Measurements from ENCODE around the gene PXDN.

Gene PXDN, protein sequence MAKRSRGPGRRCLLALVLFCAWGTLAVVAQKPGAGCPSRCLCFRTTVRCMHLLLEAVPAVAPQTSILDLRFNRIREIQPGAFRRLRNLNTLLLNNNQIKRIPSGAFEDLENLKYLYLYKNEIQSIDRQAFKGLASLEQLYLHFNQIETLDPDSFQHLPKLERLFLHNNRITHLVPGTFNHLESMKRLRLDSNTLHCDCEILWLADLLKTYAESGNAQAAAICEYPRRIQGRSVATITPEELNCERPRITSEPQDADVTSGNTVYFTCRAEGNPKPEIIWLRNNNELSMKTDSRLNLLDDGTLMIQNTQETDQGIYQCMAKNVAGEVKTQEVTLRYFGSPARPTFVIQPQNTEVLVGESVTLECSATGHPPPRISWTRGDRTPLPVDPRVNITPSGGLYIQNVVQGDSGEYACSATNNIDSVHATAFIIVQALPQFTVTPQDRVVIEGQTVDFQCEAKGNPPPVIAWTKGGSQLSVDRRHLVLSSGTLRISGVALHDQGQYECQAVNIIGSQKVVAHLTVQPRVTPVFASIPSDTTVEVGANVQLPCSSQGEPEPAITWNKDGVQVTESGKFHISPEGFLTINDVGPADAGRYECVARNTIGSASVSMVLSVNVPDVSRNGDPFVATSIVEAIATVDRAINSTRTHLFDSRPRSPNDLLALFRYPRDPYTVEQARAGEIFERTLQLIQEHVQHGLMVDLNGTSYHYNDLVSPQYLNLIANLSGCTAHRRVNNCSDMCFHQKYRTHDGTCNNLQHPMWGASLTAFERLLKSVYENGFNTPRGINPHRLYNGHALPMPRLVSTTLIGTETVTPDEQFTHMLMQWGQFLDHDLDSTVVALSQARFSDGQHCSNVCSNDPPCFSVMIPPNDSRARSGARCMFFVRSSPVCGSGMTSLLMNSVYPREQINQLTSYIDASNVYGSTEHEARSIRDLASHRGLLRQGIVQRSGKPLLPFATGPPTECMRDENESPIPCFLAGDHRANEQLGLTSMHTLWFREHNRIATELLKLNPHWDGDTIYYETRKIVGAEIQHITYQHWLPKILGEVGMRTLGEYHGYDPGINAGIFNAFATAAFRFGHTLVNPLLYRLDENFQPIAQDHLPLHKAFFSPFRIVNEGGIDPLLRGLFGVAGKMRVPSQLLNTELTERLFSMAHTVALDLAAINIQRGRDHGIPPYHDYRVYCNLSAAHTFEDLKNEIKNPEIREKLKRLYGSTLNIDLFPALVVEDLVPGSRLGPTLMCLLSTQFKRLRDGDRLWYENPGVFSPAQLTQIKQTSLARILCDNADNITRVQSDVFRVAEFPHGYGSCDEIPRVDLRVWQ (N-terminal part only)

DNA sequence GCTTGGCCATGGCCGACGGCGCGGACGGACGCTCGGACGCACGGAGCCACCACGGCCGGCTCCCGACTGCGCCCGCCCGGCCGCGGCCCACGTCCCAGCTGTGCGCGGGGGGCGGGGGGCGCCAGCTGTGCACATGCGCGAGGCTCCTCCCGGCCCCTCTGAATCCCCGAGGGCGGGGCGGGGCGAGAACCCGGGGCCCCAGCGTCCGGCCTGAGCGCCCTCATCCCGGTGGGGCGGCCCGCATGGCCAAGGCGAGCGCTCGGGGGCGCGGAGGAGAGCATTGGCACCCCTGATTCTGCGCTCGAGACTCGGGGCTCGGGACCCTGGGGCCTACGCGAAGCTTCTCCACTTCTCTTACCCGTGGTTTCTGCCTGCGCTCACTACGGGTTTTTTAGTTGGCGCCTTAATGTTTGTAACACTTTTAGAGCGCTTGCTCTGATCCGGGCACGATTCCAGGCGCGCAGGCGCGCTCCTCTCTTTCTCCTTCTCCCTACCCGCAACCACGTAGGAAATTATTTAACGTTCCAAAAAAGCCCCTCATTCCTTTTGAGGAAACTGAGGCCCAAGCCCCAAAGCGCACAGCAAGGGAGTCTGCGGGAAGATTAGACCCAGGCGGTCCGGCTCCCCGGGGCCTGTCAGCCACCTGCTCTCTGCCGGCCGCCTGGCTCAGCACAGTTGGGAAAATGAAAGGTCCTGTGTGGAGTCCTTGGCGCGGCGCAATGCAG lies at the start of gene PXDN:
Gene PXDN (minus strand): TSS at position 70 of the 725 bp plus-strand sequence. CDS start 60 bp downstream, at position 10.
- TF ChIP-seq, protein P1, sequence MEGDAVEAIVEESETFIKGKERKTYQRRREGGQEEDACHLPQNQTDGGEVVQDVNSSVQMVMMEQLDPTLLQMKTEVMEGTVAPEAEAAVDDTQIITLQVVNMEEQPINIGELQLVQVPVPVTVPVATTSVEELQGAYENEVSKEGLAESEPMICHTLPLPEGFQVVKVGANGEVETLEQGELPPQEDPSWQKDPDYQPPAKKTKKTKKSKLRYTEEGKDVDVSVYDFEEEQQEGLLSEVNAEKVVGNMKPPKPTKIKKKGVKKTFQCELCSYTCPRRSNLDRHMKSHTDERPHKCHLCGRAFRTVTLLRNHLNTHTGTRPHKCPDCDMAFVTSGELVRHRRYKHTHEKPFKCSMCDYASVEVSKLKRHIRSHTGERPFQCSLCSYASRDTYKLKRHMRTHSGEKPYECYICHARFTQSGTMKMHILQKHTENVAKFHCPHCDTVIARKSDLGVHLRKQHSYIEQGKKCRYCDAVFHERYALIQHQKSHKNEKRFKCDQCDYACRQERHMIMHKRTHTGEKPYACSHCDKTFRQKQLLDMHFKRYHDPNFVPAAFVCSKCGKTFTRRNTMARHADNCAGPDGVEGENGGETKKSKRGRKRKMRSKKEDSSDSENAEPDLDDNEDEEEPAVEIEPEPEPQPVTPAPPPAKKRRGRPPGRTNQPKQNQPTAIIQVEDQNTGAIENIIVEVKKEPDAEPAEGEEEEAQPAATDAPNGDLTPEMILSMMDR (conservative IDR thresholded peaks at IDR 0.05; ENCODE audit: low read depth, low read length): no peak
- peak; percentile 81 for DNase-seq (ENCODE audit: low read depth)
- H3K4me3 ChIP-seq (ENCODE audit: low read depth, low read length): peak within 1 kb of the TSS; percentile 77

DNA sequence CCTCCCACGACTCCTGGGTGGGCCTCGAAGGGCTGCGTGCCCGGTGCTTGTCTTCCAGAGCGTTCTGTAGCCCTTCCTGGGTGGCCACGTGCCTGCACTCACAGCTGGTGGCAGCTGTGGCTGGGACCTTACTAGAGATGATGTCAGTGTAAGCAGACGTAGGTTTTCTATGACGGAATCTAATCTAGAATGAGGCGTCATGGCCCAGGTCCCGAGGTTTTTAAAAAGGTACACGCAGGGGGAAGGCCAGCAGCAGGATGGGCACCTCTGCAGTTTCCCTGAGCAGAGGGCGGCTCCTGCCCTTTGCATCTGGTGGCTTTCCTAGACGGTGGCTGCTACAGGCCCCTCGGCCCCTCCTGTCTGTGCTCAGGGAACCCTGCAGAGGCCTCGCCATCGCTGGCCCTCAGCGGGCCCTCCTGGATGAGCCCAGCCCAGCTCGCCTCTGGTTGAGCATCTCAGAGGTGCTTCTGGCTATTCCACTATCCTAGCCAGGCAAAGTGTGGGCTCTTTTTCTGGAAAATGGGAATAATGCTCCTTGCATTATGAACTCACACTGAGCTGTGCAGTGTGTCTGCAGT lies 49.6 kb upstream of the PXDN start:
- TF ChIP-seq, protein P1 (conservative IDR thresholded peaks at IDR 0.05; ENCODE audit: low read depth, low read length): no peak
- no peak for DNase-seq (ENCODE audit: low read depth)
- no peak overlapping the region for H3K4me3 ChIP-seq (ENCODE audit: low read depth, low read length)

DNA sequence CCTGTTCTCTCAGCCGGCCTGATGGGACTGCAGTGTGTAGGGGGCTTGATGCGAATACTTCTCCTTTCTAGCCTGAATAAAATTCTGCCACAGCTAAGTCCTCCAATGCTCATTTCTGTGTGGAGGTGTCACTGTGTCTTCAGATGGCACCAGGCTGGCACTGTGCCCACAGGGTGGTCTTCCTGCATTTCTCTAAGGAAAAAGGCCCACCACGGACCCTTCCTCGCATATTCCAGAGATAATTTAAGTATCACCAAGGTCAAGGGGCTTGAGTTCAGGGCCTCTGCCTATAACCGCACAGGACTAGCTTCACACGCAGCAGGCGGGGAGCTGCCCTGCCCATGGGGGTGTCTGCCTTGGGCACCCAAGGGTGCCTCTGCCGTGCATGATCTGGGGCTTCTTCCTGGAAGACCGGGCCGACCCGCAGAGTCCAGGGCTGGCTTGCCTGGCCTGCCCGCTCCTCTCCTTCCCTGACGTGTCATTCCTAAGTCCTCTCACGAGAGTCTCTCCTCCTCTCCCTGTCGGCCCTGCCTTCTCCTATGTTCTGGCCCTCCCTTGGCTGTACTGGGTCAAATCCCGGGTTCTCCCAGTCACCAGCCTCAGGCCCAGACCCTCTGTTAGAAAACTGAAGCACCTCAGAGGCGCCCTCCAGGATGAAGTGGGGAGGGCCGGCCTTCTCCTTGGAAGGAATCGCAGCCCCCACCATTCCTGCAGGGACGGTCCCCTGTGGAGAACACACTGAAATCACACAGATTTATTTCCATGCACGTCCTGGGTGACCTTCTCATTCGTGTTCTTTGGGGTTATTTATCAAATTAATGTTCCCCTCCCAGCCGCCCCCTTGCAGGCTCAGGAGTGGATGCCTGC lies 48.9 kb upstream of the PXDN start:
- H3K4me3 ChIP-seq (ENCODE audit: low read depth, low read length): no peak overlapping the region
- DNase-seq (ENCODE audit: low read depth): no peak
- TF ChIP-seq, protein P1 (conservative IDR thresholded peaks at IDR 0.05; ENCODE audit: low read depth, low read length): no peak

DNA sequence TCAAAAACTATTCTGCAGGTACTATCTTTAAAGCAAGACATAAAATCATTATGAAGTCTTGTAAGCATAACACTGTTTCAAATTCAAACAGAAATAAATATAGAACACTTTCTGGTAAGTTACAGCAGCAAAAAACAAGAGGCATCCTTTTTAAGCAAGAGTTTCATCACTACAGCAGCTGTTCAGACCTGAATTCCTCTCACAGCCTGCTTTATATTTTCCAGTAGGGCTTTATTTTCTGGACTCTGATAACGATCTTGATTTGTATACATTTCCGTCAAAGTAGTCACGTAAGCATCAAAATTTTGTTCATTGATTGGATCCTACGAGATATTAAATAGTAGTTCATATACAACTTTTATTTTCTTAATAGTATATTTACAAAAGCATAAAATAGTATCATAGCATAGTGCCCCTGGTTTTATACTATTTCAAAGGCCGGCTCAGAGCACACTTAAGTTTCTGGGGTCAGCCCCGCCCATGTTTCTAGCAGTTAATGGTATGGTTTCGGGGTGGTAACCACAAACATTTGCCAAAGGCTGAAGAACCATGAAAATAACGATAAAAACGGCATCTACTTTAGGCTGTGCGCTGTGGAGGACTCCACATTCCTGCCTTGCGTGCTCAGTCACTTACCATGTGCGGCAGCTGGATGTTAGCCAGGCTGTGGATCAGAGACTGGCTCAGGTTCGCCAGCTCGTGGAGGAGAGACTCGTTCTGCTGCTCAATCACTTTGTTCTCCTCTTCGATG lies 47.5 kb upstream of the PXDN start:
- TF ChIP-seq, protein P1 (conservative IDR thresholded peaks at IDR 0.05; ENCODE audit: low read depth, low read length): no peak
- DNase-seq (ENCODE audit: low read depth): no peak
- no peak overlapping the region for H3K4me3 ChIP-seq (ENCODE audit: low read depth, low read length)

DNA sequence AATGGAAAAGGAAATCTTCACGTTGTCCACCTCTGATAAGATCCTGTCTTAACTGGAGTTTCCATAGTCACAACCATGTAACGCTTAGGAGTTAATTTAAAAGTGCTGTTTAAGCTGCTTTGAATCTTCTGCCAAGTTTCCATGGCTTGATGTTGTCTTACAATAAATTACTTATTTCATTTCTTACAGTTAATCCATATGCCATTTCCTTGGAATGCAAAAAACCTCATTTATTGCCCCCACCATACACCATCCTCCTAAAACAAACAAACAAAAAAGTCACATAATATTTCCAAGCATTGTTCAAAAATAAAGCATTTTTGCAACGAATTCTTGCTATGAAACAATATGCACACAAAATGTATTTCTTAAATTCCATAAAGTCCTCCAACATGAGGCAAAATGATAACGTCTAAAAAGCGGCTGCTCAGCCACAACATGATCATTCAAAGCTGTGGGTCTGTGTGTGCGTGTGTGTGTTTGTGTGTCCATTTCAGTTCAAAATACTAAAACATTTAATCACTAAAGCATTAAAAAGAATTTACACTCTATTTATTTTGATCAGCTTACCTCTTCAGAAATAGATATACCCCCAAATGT lies 46.8 kb upstream of the PXDN start:
- H3K4me3 ChIP-seq (ENCODE audit: low read depth, low read length): no peak overlapping the region
- no peak for DNase-seq (ENCODE audit: low read depth)
- TF ChIP-seq, protein P1 (conservative IDR thresholded peaks at IDR 0.05; ENCODE audit: low read depth, low read length): no peak

All from choroid plexus epithelial cell (primary cell).